ENCODE data around the gene RSRC1.
"Not testable (repeated sequence)": the region's sequence is repeated elsewhere in the genome, so short reads cannot be mapped to it uniquely, and the experiment has no call there.

Gene RSRC1

GRCh38 chr3:158463556-158463955, 353.7 kb downstream of the RSRC1 start:
- no peak for DNase-seq (ENCODE audit: low read depth in 2 of 2)

DNA sequence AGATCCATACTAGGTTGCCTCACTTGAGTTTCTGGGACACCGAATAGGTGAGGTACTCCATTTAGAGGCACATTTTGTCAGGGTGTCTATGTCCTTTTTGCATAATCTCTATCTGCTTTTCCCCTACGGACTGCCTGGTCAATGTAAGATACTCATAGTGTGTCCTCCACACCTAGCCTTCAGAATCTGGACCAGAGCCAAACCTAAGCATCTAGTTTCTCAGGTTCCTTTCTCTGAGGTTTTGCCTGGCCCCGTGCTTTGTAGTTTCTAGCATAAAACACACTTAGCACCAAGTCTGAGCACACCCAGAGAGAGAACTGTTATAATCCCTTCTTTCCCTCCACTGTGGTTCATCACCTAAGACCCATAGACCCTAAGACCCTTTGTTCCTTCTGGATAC, 355.2 kb downstream of the RSRC1 start:
- DNase-seq (ENCODE audit: low read depth in 2 of 2): no peak

DNA sequence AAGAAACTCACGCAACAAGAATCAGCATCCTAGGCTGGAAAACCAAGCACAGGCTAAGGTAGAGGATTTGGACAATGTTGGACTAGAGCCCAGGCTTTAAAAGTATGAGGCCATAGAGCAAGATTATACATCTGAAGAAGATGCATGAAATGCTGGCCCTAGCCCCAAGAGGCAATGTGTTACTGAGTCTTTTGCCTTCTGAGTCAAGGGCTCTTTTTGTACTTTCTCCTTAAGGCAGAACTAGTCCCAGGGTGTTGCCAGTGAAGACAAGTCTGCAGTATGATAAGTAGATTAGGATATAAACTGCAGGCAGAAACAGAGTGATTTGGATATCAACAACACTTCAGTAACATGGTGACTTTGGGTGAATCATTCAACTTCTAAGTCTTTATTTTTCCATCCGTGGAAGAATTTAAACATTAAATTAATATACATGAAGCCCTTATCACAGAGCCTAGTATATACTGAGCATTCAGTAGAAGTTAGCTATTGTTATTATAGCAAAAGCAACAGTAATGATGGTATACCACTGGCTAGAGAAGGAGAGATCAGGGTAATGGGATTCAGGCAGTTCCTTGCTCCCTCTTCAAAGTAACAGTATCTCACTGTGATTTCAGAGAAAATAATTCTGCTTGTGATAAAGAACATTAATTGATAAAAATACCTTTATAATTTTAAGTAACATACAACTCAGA, 361.2 kb downstream of the RSRC1 start:
- DNase-seq (ENCODE audit: low read depth in 2 of 2): no peak

DNA sequence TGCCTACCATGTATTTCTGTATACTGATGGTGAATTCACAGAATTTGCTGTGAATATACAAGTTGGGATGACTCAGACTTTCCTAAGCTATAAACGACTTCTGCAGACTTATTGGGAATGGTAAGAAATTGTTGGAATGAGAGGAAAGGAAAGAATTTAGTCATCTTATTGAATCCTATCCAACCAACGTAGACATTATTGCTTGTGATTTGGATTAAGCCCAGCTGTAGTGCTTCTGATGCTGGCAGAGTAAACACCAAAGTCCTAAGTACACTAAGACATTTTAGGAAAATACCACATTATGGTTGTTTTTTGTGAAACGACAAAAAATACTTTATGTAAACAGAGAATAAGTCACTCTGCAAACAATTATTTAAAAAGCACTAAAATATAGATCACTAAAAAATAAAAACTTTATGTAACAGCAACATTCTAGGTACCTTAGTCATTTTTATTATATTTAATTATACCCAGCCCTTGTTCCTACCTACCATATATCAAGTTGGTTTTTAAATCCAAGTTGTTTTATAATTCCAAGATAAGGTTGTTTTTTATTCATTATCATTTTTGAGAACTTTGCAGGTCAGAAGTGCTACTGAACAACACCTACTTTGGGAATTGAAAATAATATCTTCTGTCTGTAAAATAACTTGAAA, 361.9 kb downstream of the RSRC1 start:
- no peak for DNase-seq (ENCODE audit: low read depth in 2 of 2)

DNA sequence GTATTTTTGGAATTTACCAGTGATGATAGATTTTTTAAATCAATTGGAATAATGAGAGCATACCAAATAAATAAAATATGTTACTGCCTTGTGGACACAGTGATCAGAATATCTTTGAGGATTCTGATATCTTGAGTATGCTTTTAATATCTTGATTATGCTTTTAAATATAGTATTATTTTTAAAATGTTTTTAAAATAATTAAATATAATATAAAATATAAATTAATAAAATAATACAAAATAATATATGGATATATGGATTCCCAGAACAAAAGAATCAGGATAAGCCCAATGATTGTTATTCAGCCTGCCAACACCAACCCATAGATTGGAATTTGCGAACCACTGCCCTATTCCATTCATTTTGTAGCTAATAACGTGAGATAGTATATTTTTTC, 369.2 kb downstream of the RSRC1 start:
- no peak for DNase-seq (ENCODE audit: low read depth in 2 of 2)

- DNase-seq (ENCODE audit: low read depth in 2 of 2): no peak
Observed at GRCh38 chr3:158483701-158484235, 373.9 kb downstream of the RSRC1 start.

DNA sequence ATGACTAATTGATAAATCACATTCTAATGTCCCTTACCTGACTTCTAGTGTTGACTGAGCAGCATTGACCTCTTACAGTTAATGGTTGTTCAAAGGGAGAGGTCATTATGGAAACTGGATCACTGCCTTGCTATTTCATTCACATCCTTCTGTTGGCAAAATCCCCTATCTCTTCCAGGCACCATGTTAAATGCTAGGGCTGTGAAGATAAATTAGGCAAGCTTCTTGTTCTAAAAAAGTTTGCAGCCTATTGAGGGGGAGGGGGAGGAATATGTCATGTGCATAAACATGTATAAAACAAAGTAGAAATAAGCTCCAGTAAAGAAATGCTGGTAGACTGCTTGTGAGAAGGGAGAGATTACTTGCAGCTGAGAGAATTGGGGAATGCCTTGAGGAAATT, 376.3 kb downstream of the RSRC1 start:
- no peak for DNase-seq (ENCODE audit: low read depth in 2 of 2)

DNA sequence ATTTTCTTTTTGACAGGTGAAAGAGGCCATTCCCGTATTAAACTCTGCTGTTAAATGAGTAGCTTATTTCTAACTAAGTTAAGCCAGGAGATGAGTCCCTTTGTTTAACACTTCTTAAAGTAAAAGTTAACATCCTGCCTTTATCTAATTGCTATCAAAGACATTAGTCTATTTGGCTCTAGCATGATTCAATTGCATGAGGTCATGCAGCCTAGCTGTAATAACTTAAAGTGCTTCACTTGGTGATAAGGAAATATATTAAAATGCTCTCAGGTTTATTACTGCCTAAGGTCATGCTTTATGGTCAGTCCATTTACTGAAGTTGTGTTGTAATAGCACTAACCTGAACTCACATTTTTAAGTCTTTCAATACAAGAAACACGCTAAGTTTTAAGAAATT, 378.8 kb downstream of the RSRC1 start:
- DNase-seq (ENCODE audit: low read depth in 2 of 2): no peak

DNA sequence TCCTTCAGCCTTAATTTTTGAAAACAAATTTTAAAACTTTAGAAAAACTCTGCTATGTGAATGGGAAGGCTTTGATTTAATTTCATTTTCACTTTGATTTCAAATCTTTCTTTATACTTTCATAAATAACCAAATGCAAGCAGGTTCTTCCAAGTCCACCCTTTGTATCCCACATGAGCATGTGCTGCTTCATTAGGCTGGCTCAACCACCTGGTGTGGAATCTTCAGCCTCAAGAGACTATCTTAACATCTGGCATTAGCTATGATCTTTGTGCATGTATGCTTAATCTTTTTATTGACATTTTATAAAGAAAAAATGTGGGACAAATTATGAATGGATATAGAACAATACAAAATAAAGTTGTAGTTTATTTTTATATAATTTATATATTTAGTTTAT, 379.3 kb downstream of the RSRC1 start:
- DNase-seq (ENCODE audit: low read depth in 2 of 2): no peak

GRCh38 chr3:158491968-158492367, 382.1 kb downstream of the RSRC1 start:
- DNase-seq (ENCODE audit: low read depth in 2 of 2): no peak

DNA sequence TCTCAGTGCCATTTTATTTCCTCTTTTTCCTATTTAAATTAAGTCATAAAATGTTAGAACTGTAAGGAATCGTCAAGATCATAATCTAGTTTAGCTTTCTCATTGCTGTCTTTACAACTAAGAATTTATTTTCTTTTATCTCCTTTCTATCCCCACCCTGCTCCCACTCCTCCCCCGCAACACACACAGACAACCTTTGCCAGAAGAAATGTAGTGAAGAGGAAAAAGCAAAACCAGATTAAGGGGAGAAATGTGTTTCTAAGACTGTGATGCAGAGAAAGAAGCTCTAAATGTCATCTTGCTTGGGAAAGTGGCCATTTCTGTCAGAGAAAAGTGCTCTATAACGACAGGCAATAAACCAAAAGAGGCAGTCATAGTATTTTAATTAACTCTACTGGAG, 382.8 kb downstream of the RSRC1 start:
- no peak for DNase-seq (ENCODE audit: low read depth in 2 of 2)

GRCh38 chr3:158493931-158494330, 384.0 kb downstream of the RSRC1 start:
- DNase-seq (ENCODE audit: low read depth in 2 of 2): no peak

GRCh38 chr3:158494673-158495072, 384.8 kb downstream of the RSRC1 start:
- no peak for DNase-seq (ENCODE audit: low read depth in 2 of 2)

GRCh38 chr3:158495398-158495902, 385.6 kb downstream of the RSRC1 start:
- DNase-seq (ENCODE audit: low read depth in 2 of 2): not testable (repeated sequence)

GRCh38 chr3:158505117-158505516, 395.2 kb downstream of the RSRC1 start:
- DNase-seq (ENCODE audit: low read depth in 2 of 2): no peak

DNA sequence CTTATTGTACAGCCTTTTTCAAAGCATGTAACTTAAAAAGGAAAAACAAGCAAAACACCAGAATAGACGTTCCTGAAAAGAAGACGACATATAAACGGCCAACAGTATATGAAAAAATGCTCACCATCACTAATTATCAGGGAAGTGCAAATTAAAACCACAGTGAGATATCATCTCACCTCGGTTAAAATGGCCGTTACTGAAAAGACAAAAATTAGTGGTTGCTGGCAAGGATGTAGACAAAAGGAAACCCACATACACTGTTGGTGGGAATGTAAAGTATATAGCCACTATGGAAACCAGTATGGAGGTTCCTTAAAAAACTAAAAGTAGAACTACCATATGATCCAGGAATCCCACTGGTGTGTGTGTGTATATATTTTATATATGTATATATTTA, 396.6 kb downstream of the RSRC1 start:
- no peak for DNase-seq (ENCODE audit: low read depth in 2 of 2)

DNA sequence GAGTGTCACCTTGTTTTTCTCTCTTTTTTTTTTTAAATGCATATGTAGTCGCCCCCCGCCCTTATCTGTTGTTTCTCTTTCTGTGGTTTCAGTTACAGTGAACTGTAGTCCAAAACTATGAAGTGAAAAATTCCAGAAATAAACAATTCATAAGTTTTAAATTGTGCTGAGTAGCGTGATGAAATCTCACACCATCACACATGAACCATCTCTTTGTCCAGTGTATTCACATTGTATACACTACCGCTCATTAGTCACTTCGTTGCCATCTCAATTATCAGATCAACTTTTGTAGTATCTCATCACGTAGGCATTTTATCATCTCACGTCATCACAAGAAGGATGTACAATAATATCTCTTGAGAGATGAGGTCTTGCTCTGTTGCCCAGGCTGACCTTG, 398.6 kb downstream of the RSRC1 start:
- DNase-seq (ENCODE audit: low read depth in 2 of 2): no peak

GRCh38 chr3:158509891-158510290, 400.0 kb downstream of the RSRC1 start:
- DNase-seq (ENCODE audit: low read depth in 2 of 2): no peak

GRCh38 chr3:158516729-158517128, 406.8 kb downstream of the RSRC1 start:
- DNase-seq (ENCODE audit: low read depth in 2 of 2): not testable (repeated sequence)

DNA sequence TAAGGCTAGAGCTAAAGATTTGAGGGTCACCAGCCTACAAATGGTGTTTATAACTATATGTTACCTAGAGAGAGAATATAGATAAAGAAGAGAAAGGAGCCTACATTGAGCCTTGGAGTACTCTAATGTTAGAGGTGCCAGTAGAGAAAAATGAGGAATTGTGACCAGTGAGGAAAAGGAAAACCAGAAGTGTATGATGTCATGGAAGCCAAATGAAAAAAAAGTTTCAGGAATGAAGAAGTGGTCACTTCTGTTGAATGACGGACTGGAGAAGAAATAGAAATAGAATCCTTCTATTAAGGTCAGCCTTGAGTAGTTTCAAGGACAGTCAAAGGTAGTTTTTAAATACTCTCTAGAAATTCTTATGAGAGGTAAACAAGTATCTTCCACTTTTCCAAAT, 409.9 kb downstream of the RSRC1 start:
- no peak for DNase-seq (ENCODE audit: low read depth in 2 of 2)

DNA sequence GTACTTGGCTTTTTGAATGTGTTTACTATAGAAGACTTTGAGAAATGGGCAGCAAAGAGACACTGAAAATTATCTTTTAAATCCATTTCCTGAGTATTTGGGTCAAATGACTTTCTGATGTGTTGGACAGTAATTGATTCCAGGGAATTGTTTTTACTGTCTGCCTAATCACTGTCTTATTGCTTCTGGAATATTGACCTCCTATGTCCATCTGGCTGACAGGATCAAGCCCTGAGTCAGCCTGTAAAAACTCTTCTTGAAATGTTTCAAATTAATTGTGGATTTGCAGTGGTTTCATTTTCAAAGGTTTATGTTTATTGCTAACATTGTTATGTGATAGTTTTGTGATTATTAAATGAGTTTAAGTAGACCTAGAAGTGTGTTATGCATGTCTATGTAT, 410.5 kb downstream of the RSRC1 start:
- DNase-seq (ENCODE audit: low read depth in 2 of 2): no peak

GRCh38 chr3:158522221-158523136, 412.6 kb downstream of the RSRC1 start:
- no peak for DNase-seq (ENCODE audit: low read depth in 2 of 2)
